HepG2 (cell line): Measurements from ENCODE around the gene AKAP10. TPM values are rescaled to one million over a fixed set of nuclear protein-coding genes. Genes with fewer than 3 reads are reported as not detected.

ENCODE experiments used
- ATF4 ChIP-seq, 2 experiments: fragments of 450-650 bp in 1 of 2; sonication (generic) in 1 of 2; formaldehyde crosslinking; IDR thresholded peaks; 2 replicates each; pipeline versions ENCODE4 v1.5.0 to v1.8.0; 2020 to 2022; ENCODE audit warnings: mild to moderate bottlenecking in 1 of 2, missing genetic modification reagents in 1 of 2
- CBX1 ChIP-seq: IDR thresholded peaks from one replicate; pipeline ENCODE4 v1.6.1; 2016; ENCODE audit warnings: antibody characterized with exemption, low read depth
- ERF ChIP-seq: IDR thresholded peaks from 2 replicates; pipeline ENCODE4 v1.6.1; 2018; ENCODE audit warnings: missing biosample characterization, missing genetic modification reagents
- GABPB1 ChIP-seq: IDR thresholded peaks from 2 replicates; pipeline ENCODE4 v1.6.1; 2016; ENCODE audit warnings: mild to moderate bottlenecking, missing genetic modification reagents, moderate library complexity, missing compliant biosample characterization
- HNF1B ChIP-seq: sonication (generic); formaldehyde crosslinking; IDR thresholded peaks from 2 replicates; pipeline ENCODE4 v1.5.1; 2020; ENCODE audit warnings: mild to moderate bottlenecking, moderate library complexity, missing genetic modification reagents
- HNRNPL ChIP-seq: fragments of 200-400 bp; formaldehyde crosslinking; IDR thresholded peaks from 2 replicates; pipeline ENCODE4 v1.6.1; 2017; ENCODE audit warnings: mild to moderate bottlenecking, low read depth, low read length
- KAT8 ChIP-seq: IDR thresholded peaks from 2 replicates; pipeline ENCODE4 v1.6.1; 2016; ENCODE audit warnings: missing genetic modification reagents, missing compliant biosample characterization
- KDM1A ChIP-seq: IDR thresholded peaks from 2 replicates; pipeline ENCODE4 v1.6.1; 2016; ENCODE audit warnings: missing compliant biosample characterization
- KDM3A ChIP-seq: IDR thresholded peaks from 2 replicates; pipeline ENCODE4 v1.6.1; 2018; ENCODE audit warnings: low read depth, missing compliant biosample characterization
- PHF8 ChIP-seq: sonication (generic); formaldehyde crosslinking; IDR thresholded peaks from 2 replicates; pipeline ENCODE4 v1.5.0; 2020; ENCODE audit warnings: missing genetic modification reagents
- RNF2 ChIP-seq: fragments of 450-650 bp; conservative IDR thresholded peaks from 2 replicates; pipeline ENCODE4 v1.6.1; 2016; ENCODE audit warnings: low read depth
- SRY ChIP-seq: sonication (generic); formaldehyde crosslinking; IDR thresholded peaks from 2 replicates; pipeline ENCODE4 v1.8.0; 2022; ENCODE audit warnings: mild to moderate bottlenecking, missing genetic modification reagents
- TEAD3 ChIP-seq: optimal IDR thresholded peaks from 2 replicates; pipeline ENCODE3; 2016; ENCODE audit warnings: borderline replicate concordance
- TERF1 ChIP-seq: sonication (generic); formaldehyde crosslinking; IDR thresholded peaks from 2 replicates; pipeline ENCODE4 v1.8.0; 2022; ENCODE audit warnings: mild to moderate bottlenecking, missing genetic modification reagents, moderate library complexity
- UBTF ChIP-seq: sonication (generic); formaldehyde crosslinking; IDR thresholded peaks from 2 replicates; pipeline ENCODE4 v1.4.0; 2020; ENCODE audit warnings: mild to moderate bottlenecking, missing genetic modification reagents
- XRCC5 ChIP-seq: fragments of 200-400 bp; formaldehyde crosslinking; optimal IDR thresholded peaks from 2 replicates; pipeline ENCODE3; 2017; ENCODE audit warnings: mild to moderate bottlenecking, low read length
- ZNF362 ChIP-seq: sonication (generic); formaldehyde crosslinking; IDR thresholded peaks from 2 replicates; pipeline ENCODE4 v1.4.0; 2020; ENCODE audit warnings: missing genetic modification reagents, mild to moderate bottlenecking, borderline replicate concordance
- ZNF614 ChIP-seq: IDR thresholded peaks from 2 replicates; pipeline ENCODE4 v1.6.1; 2018; ENCODE audit warnings: missing biosample characterization, missing genetic modification reagents, inconsistent platforms, borderline replicate concordance
- ZNF724P ChIP-seq: sonication (generic); formaldehyde crosslinking; IDR thresholded peaks from 2 replicates; pipeline ENCODE4 v1.8.0; 2022; ENCODE audit warnings: missing genetic modification reagents, borderline replicate concordance
- polyA plus RNA-seq, 8 experiments: library from polyadenylated mRNA; depleted of rRNA in 3 of 8; stranded (reverse) in 7 of 8; unstranded in 1 of 8; fragments of >200 nt; fragmentation: Illumina TruSeq in 4 of 8; extraction: Trizol in 4 of 8; gene quantifications; 2 replicates each; pipeline versions ENCODE4 v1.2.1 to v1.2.3, GENCODE V29; 2011 to 2016; ENCODE audit warnings: low read depth in 4 of 8, missing spikeins in 1 of 8, mixed read lengths in 1 of 8; ENCODE audit not compliant: insufficient read depth in 1 of 8
- total RNA-seq, 5 experiments: library from RNA; depleted of rRNA; stranded (reverse); fragments of >200 nt; fragmentation: Illumina TruSeq; extraction: Trizol; gene quantifications; 2 replicates each; pipeline ENCODE4 v1.2.3, GENCODE V29; 2016; ENCODE audit warnings: low read depth in 1 of 5

AKAP10 gene
- total and polyA plus RNA-seq, 2 of the 13 experiments (the other 11 are each of a cell fraction or from before 2014, with no cell fraction given) = 17.6 to 21.7 TPM

- TF ChIP-seq UBTF (CRISPR knock-in tag) (peak; percentile 28; the same call in 1 of the 2 replicates), HNF1B (CRISPR knock-in tag) (peak; percentile 71; the same call in 1 of the 2 replicates), ZNF724P (CRISPR knock-in tag) (0 out of 2 replicates have a peak, but pooled peaks have one; percentile 27), SRY (CRISPR knock-in tag) (no peak), KAT8 (CRISPR knock-in tag) (0 out of 2 replicates have a peak, but pooled peaks have one; percentile 16), KDM1A (CRISPR knock-in tag) (0 out of 2 replicates have a peak, but pooled peaks have one; percentile 25), RNF2 (no peak), ZNF362 (CRISPR knock-in tag) (peak; percentile 75; the same call in 1 of the 2 replicates), GABPB1 (CRISPR knock-in tag) (no peak; the same call in 1 of the 2 replicates), HNRNPL (peak; percentile 81; the same call in 1 of the 2 replicates), TEAD3 (CRISPR knock-in tag) (peak; percentile 72), ERF (0 out of 2 replicates have a peak, but pooled peaks have one; percentile 39), PHF8 (CRISPR knock-in tag) (0 out of 2 replicates have a peak, but pooled peaks have one; percentile 19), KDM3A (CRISPR knock-in tag) (0 out of 2 replicates have a peak, but pooled peaks have one; percentile 58), XRCC5 (peak; percentile 45), TERF1 (CRISPR knock-in tag) (no peak), ATF4 (CRISPR knock-in tag; IDR thresholded peaks at IDR 0.05) (peak; percentile 72 to 98; a peak in 3 of 4 replicates), CBX1 (no peak), ZNF614 (CRISPR knock-in tag) (0 out of 2 replicates have a peak, but pooled peaks have one; percentile 35)
- TF ChIP-seq, all 625 proteins: peak for 59
These were observed 15.4 kb upstream of the AKAP10 start (continued) for GRCh38 chr17:19992803-19993713.
